Measurements from ENCODE around the gene OPCML.

Gene OPCML

DNA sequence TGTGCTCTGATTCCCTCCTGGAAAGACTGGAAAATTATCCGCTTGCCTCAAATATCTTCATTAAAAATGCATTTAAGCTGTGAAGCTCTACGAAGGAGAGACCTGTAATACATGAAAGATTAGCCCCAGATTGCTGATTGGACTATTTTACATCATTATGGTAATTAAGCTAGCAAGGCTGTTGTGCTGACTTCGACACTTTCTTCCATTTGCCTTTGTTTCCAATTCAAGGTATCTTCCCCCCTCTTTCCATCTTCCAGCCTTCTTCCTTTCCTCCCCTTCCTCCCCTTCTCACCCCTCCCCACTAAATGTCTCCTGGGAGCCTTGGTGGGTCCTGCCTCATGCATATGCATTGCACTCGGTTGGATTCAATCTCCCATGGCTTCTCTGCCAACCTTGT lies 710.8 kb downstream of the OPCML start:
- no peak for DNase-seq (ENCODE audit: low read depth in 1 of 2, low spot score in 1 of 2)

DNA sequence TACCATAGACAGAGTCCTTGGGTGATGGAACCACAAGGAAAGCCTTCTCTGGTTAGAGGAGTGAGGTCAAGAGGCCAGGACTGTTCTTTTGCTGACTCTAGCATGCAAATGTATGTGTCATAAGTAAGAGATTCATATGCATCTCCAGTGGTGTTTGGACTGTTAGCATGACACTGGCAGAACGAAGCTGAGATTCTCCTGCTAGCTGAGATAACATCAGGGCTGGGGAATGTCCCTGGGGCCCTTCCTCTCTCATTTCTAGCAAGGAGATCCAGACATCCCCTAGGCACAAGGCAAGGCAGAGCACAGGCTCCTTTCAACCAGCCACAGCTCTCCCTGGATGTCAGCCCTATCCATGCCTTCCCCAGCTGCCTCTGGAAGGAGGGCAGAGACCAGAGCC lies 711.3 kb downstream of the OPCML start:
- DNase-seq (ENCODE audit: low read depth in 1 of 2, low spot score in 1 of 2), result no peak

GRCh38 chr11:132818951-132819350 lies 713.4 kb downstream of the OPCML start:
- no peak for DNase-seq (ENCODE audit: low read depth in 1 of 2, low spot score in 1 of 2)

- no peak for DNase-seq (ENCODE audit: low read depth in 1 of 2, low spot score in 1 of 2)
Measured at GRCh38 chr11:132817387-132817786, 714.9 kb downstream of the OPCML start.

DNA sequence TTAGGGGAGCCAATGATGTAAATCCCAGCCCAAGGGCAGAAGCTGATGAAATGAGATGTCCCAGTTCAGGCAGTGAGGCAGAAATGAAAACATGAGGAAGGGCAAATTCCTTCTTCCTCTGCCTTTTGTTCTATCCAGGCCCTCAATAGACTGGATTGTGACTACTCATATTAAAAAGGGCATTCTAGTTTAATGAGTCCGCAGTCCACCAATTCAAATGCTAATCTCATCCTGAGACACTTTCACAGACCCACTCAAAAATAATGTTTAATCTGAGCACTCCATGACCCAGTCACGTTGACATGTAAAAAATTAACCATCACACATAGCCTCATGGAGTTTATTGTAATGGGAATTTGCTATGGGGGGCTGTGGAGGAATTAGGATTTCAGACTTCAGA lies 717.9 kb downstream of the OPCML start:
- no peak for DNase-seq (ENCODE audit: low read depth in 1 of 2, low spot score in 1 of 2)

DNA sequence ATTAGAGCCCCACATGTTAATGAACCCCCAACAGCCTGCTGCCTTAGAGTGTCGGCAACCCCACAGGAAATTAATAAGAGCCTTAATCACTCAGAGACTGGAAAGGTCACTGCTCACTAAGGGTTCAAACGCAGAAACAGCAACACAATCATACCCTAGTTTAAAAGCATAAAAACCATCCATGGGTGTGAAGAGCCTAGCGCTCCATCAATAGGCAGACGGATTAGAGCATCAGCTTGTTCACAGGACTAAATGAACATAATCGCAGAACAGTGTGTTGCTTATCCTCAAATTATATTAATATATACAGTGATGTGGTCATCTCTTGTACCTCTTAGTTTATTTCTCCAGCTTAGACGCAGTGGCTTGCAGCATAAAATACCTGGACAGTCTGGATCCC lies 720.7 kb downstream of the OPCML start:
- no peak for DNase-seq (ENCODE audit: low read depth in 1 of 2, low spot score in 1 of 2)

GRCh38 chr11:132809070-132809469 lies 723.2 kb downstream of the OPCML start:
- DNase-seq (ENCODE audit: low read depth in 1 of 2, low spot score in 1 of 2), result no peak

DNA sequence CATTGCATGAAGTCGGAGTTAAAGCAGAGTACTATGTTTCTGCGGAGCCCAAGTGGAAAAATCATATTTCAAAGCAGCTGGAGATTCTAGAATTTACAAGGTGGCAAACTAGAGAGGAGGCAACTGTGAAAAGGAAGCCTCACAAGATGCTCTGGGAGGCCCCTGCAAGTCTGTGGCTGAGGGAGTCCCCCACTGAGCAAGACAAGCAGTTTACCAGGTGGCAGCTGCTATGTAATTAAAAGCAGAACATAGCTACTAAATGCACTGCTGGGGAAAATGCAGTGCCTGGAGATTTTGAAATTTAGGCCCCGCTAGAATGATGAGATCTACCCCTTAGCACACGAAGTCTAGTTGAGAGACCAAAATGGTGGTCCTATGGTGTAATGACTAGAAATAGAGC lies 728.0 kb downstream of the OPCML start:
- DNase-seq (ENCODE audit: low read depth in 1 of 2, low spot score in 1 of 2), result no peak

- DNase-seq (ENCODE audit: low read depth in 1 of 2, low spot score in 1 of 2), result no peak
Measured at GRCh38 chr11:132803436-132803835, 728.9 kb downstream of the OPCML start.

DNA sequence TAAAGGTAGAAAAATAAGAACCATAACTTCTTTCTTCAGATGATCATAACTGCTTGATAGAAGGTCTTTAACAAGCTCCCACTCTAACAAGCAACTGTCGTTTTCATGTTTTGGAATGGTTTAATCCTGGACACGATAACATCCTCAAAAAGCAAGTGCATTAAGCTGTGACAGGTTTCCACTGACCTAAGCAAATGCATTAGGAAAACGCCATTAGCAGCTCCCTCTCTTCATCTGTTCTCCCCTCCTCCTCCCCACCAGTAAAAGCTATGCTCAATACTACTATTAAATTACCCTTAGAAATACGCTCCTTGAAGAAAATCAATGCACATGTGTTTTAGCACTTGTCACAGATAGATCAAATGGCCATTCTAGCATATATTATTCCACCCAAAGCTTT lies 729.4 kb downstream of the OPCML start:
- no peak for DNase-seq (ENCODE audit: low read depth in 1 of 2, low spot score in 1 of 2)

DNA sequence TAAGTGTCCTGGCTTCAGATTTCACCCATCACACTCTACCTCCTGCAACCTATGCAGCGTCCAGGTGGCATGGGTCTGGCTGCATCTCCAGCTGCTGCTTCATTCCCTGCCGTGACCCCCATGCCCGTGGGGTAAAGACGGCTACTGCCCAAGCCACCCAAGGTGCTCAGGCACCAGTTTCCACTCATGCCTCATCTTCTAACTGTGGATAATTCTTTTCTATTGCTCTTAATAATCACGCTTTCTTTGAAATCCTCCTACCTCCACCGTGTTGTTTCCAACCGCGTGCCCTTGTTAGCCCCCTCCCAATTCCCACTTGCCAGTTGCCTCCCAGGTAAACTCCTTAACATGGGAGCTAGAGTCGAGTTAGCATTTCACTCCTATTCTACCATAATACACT lies 738.5 kb downstream of the OPCML start:
- no peak for DNase-seq (ENCODE audit: low read depth in 1 of 2, low spot score in 1 of 2)

DNA sequence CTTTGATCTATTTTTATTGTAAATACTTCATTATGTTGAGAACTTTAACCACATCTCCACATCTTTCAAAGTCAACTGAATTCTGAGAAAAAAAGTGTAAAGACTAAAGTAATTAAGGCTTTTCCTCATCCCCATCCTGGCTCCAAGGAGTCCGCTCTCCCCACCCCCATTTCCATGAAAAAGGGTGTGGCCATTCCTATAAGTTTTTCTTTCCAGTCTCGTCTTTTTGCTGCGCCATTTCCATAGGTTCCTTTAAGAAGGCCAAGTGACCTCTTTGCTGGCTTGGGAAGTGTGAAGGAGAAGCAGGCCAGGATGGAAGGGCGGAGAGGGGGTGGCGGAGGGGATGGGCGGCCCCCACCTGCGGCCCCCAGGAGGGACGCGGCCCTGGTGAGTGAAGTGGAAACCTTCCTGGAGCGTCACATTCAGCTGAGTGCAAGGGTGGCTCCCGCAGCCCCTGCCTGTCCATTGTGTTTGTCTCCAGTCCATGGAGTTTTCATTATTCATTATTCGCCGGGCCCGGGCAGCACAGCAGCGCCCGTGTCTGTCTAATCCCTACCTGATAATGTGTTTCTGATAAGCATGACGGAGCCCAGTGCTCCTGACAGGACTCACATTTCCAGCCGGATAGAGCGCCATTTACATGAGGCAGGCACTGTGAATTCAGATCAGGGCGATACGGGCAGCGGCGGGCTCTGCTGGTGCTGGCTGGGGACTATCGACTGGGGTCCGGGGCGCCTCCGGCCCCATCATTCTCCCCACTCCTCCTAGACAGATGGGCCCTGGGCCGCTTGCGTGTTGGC lies 739.8 kb downstream of the OPCML start:
- DNase-seq (ENCODE audit: low read depth in 1 of 2, low spot score in 1 of 2), result no peak

- DNase-seq (ENCODE audit: low read depth in 1 of 2, low spot score in 1 of 2), result no peak
Measured at GRCh38 chr11:132790971-132791370, 741.3 kb downstream of the OPCML start.

GRCh38 chr11:132790466-132790865 lies 741.8 kb downstream of the OPCML start:
- no peak for DNase-seq (ENCODE audit: low read depth in 1 of 2, low spot score in 1 of 2)

GRCh38 chr11:132788816-132789325 lies 743.4 kb downstream of the OPCML start:
- DNase-seq (ENCODE audit: low read depth in 1 of 2, low spot score in 1 of 2), result no peak

DNA sequence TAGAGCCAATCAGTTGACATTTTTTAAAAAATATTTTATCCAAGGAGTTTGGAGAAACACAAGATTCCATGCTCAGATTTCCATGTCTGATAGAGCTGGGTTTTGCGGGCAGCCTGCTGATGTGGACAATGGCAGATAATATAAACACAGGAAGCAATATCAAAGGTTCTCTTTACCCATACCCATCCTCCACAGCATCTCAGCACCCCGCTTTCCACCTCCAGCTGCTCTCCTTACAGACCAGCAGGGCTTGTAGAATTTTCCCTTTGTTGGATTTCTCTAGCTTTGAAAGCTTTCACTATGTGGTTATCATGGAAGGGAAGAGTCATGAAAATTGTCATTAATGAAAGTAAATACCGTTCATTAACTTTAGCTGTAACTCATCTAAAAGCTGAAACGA lies 746.4 kb downstream of the OPCML start:
- DNase-seq (ENCODE audit: low read depth in 1 of 2, low spot score in 1 of 2), result no peak

DNA sequence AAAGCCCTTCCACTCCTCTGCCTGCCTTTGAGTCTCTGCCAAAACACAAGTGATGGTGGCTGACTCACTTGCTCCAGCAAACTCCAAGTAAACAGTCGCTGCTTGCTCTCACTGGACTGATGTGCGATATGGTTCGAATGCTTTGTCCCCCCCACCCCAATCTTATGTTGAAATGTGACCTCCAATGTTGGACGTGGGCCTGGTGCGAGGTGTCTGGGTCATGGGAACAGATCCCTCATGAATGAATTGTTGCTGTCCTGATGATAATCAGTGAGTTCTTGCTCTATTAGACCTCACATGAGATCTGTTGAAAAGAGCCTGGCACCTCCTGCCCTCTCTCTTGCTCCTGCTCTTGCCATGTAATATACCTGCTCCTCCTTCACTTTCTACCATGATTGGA lies 747.9 kb downstream of the OPCML start:
- DNase-seq (ENCODE audit: low read depth in 1 of 2, low spot score in 1 of 2), result no peak

DNA sequence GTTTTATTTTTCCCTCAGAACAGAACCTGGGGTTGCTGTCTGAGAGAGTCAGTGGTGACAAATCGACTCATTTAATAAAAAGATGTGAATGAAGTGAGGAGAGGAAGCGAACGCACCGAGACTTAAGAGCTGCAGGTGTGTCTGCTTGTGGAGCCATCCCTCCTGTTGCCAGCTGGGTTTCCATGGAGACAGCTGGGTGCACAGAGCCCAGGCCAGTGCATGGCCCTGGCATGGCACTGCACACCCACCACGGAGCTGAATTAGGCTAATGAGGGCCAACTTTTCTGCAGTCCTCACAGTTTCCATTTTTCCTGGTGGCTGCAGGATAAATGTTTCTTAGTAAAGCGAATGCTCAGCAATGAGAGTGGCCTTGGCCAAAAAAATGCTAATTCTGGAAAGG lies 750.2 kb downstream of the OPCML start:
- DNase-seq (ENCODE audit: low read depth in 1 of 2, low spot score in 1 of 2), result no peak

DNA sequence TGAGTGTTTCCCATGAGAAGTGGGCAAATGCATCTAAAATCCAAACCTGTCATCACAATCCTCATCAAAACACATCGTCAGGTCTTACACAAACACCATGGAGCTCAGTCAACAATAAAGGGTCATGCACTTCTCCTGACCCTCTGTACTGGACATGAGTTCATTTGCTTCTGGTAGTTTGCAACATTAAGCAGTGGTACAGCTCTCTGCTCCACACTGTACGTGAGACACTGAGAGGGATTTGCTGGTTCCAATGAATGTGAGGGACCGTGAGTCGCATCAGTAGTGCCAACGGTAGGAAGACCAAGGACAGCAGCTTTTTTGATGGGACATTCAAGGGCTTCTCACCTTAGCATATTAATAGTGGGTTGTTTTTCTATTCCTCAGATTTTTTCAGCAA lies 752.3 kb downstream of the OPCML start:
- DNase-seq (ENCODE audit: low read depth in 1 of 2, low spot score in 1 of 2), result no peak

- no peak for DNase-seq (ENCODE audit: low read depth in 1 of 2, low spot score in 1 of 2)
Measured at GRCh38 chr11:132779497-132779896, 752.8 kb downstream of the OPCML start.

DNA sequence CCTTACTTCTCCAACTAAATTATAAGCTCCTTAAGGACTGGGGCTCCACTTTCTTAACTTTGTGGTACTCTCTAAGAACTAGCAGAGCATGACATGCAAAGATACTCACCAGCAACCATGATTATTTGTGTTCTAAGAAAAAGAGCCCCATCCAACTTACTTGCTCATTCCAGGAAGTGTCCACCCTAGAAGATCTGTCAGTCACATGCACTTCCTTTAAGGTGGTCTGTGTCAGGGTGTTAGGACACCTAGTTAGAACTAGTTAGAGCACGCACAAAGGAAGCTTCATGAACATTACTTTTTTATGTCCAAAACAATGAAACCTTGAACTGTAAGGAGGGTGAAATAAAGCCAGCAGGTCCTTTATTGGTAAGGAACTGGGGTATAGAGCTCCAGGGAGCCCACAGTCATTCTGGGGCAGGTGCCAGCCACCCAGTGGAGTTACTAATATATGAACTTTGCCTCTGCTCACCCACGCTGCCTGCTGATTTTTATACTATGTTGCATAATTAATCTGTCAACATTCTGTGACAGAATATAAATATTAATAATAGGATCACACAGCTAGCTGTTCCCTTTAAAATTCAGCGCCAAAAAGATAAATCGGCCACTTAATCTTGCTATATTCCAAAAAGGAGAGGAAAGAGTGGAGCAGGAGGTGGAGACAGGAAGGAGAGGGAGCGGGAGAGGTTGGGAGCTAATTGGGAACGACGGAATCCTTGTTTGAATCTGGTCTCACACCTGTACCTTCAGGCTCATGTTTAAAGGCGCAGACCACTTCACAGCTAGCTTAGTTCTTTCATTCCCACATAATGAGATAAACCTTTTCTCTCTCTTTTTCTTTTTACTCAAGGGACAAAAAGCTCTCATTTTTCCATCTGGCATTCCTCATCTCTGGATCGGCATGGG lies 755.0 kb downstream of the OPCML start:
- no peak for DNase-seq (ENCODE audit: low read depth in 1 of 2, low spot score in 1 of 2)

- DNase-seq (ENCODE audit: low read depth in 1 of 2, low spot score in 1 of 2), result no peak
Measured at GRCh38 chr11:132773751-132774150, 758.5 kb downstream of the OPCML start.

All from stimulated activated CD4-positive, alpha-beta T cell treated with anti-CD3 and anti-CD28 coated beads, Interleukin-15, amount 100 ng/mL, for 1 hour (primary cell).